HepG2 (cell line): Measurements from ENCODE around the gene METTL23. TPM values are rescaled to one million over a fixed set of nuclear protein-coding genes. Genes with fewer than 3 reads are reported as not detected.

Source experiments
- AKAP8 ChIP-seq: sonication (generic); formaldehyde crosslinking; IDR thresholded peaks from 2 replicates; pipeline ENCODE4 v1.5.1; 2020; ENCODE audit warnings: mild to moderate bottlenecking, missing genetic modification reagents
- DMTF1 ChIP-seq: sonication (generic); formaldehyde crosslinking; IDR thresholded peaks from 2 replicates; pipeline ENCODE4 v1.4.0; 2020; ENCODE audit warnings: mild to moderate bottlenecking, missing genetic modification reagents
- DRAP1 ChIP-seq: IDR thresholded peaks from 2 replicates; pipeline ENCODE4 v1.6.1; 2016; ENCODE audit warnings: missing genetic modification reagents, missing compliant biosample characterization
- FOSL2 ChIP-seq: sonication (generic); formaldehyde crosslinking; IDR thresholded peaks from 2 replicates; pipeline ENCODE4 v1.4.0; 2020; ENCODE audit warnings: missing genetic modification reagents
- GATAD2A ChIP-seq: IDR thresholded peaks from 2 replicates; pipeline ENCODE4 v1.6.1; 2016
- HMG20B ChIP-seq: conservative IDR thresholded peaks from 2 replicates; pipeline ENCODE4 v1.6.1; 2016; ENCODE audit warnings: missing genetic modification reagents, missing compliant biosample characterization
- MIER3 ChIP-seq: IDR thresholded peaks from 2 replicates; pipeline ENCODE4 v1.6.1; 2016; ENCODE audit warnings: missing compliant biosample characterization, borderline replicate concordance
- NCOA1 ChIP-seq: sonication (generic); formaldehyde crosslinking; IDR thresholded peaks from 2 replicates; pipeline ENCODE4 v1.9.0; 2021; ENCODE audit warnings: missing genetic modification reagents
- NFIC ChIP-seq: IDR thresholded peaks from 2 replicates; pipeline ENCODE4 v1.6.1; 2012; ENCODE audit warnings: mild to moderate bottlenecking, low read length, inconsistent platforms
- PHF20 ChIP-seq: sonication (generic); formaldehyde crosslinking; IDR thresholded peaks from 2 replicates; pipeline ENCODE4 v1.5.0; 2020; ENCODE audit warnings: mild to moderate bottlenecking, missing genetic modification reagents
- PHF21A ChIP-seq: sonication (generic); formaldehyde crosslinking; IDR thresholded peaks from 2 replicates; pipeline ENCODE4 v1.5.0; 2020; ENCODE audit warnings: mild to moderate bottlenecking, missing genetic modification reagents
- PHF8 ChIP-seq: sonication (generic); formaldehyde crosslinking; IDR thresholded peaks from 2 replicates; pipeline ENCODE4 v1.5.0; 2020; ENCODE audit warnings: missing genetic modification reagents
- RARA ChIP-seq: IDR thresholded peaks from 2 replicates; pipeline ENCODE4 v1.6.1; 2016; ENCODE audit warnings: missing genetic modification reagents, missing compliant biosample characterization
- RFXANK ChIP-seq: IDR thresholded peaks from 2 replicates; pipeline ENCODE4 v1.6.1; 2016
- ZFX ChIP-seq: sonication (generic); formaldehyde crosslinking; IDR thresholded peaks from 2 replicates; pipeline ENCODE4 v1.4.0; 2020; ENCODE audit warnings: mild to moderate bottlenecking, low read depth, missing genetic modification reagents, moderate library complexity
- ZFY ChIP-seq: sonication (generic); formaldehyde crosslinking; IDR thresholded peaks from 2 replicates; pipeline ENCODE4 v1.4.0; 2020; ENCODE audit warnings: missing genetic modification reagents
- ZNF329 ChIP-seq: sonication (generic); formaldehyde crosslinking; IDR thresholded peaks from 2 replicates; pipeline ENCODE4 v1.9.0; 2021; ENCODE audit warnings: low read depth, mild to moderate bottlenecking, missing genetic modification reagents
- ZNF549 ChIP-seq: sonication (generic); formaldehyde crosslinking; IDR thresholded peaks from 2 replicates; pipeline ENCODE4 v1.5.0; 2020; ENCODE audit warnings: missing genetic modification reagents
- ZNF563 ChIP-seq: sonication (generic); formaldehyde crosslinking; IDR thresholded peaks from 2 replicates; pipeline ENCODE4 v1.8.0; 2022; ENCODE audit warnings: mild to moderate bottlenecking, moderate library complexity, missing genetic modification reagents
- ZNF589 ChIP-seq: sonication (generic); formaldehyde crosslinking; conservative IDR thresholded peaks from 2 replicates; pipeline ENCODE4 v1.8.0; 2022; ENCODE audit warnings: mild to moderate bottlenecking, moderate library complexity, missing genetic modification reagents
- ZNF607 ChIP-seq: sonication (generic); formaldehyde crosslinking; IDR thresholded peaks from 2 replicates; pipeline ENCODE4 v1.5.1; 2020; ENCODE audit warnings: missing genetic modification reagents, mild to moderate bottlenecking, borderline replicate concordance
- ZNF646 ChIP-seq: sonication (generic); formaldehyde crosslinking; IDR thresholded peaks from 2 replicates; pipeline ENCODE4 v1.9.0; 2021; ENCODE audit warnings: mild to moderate bottlenecking, missing genetic modification reagents
- ZNF737 ChIP-seq: sonication (generic); formaldehyde crosslinking; IDR thresholded peaks from 2 replicates; pipeline ENCODE4 v1.5.0; 2020; ENCODE audit warnings: missing genetic modification reagents, mild to moderate bottlenecking, borderline replicate concordance
- ZSCAN31 ChIP-seq: sonication (generic); formaldehyde crosslinking; IDR thresholded peaks from 2 replicates; pipeline ENCODE4 v1.5.0; 2020; ENCODE audit warnings: low read depth, mild to moderate bottlenecking, missing genetic modification reagents
- polyA plus RNA-seq, 8 experiments: library from polyadenylated mRNA; depleted of rRNA in 3 of 8; stranded (reverse) in 7 of 8; unstranded in 1 of 8; fragments of >200 nt; fragmentation: Illumina TruSeq in 4 of 8; extraction: Trizol in 4 of 8; gene quantifications; 2 replicates each; pipeline versions ENCODE4 v1.2.1 to v1.2.3, GENCODE V29; 2011 to 2016; ENCODE audit warnings: low read depth in 4 of 8, missing spikeins in 1 of 8, mixed read lengths in 1 of 8; ENCODE audit not compliant: insufficient read depth in 1 of 8
- total RNA-seq, 5 experiments: library from RNA; depleted of rRNA; stranded (reverse); fragments of >200 nt; fragmentation: Illumina TruSeq; extraction: Trizol; gene quantifications; 2 replicates each; pipeline ENCODE4 v1.2.3, GENCODE V29; 2016; ENCODE audit warnings: low read depth in 1 of 5

The METTL23 gene
- total and polyA plus RNA-seq, 2 of the 13 experiments (the other 11 are each of a cell fraction or from before 2014, with no cell fraction given): 39.9 to 104 TPM

- TF ChIP-seq DMTF1 (no peak), ZNF607 (CRISPR knock-in tag) (0 out of 2 replicates have a peak, but pooled peaks have one; percentile 33), RFXANK (no peak), ZFY (peak; percentile 8; the same call in 1 of the 2 replicates), HMG20B (0 out of 2 replicates have a peak, but pooled peaks have one; percentile 44), ZNF549 (CRISPR knock-in tag) (no peak), ZNF589 (CRISPR knock-in tag) (no peak), MIER3 (CRISPR knock-in tag) (no peak), ZNF737 (no peak), FOSL2 (CRISPR knock-in tag) (no peak), GATAD2A (0 out of 2 replicates have a peak, but pooled peaks have one; percentile 37), NFIC (no peak), ZSCAN31 (CRISPR knock-in tag) (0 out of 2 replicates have a peak, but pooled peaks have one; percentile 12), RARA (CRISPR knock-in tag) (0 out of 2 replicates have a peak, but pooled peaks have one; percentile 39), ZNF646 (CRISPR knock-in tag) (no peak), ZNF563 (no peak), ZFX (CRISPR knock-in tag) (peak; percentile 53; the same call in 1 of the 2 replicates), NCOA1 (CRISPR knock-in tag) (no peak), DRAP1 (CRISPR knock-in tag) (no peak), ZNF329 (CRISPR knock-in tag) (no peak), PHF8 (0 out of 2 replicates have a peak, but pooled peaks have one; percentile 24), AKAP8 (CRISPR knock-in tag) (peak; percentile 61; the same call in 1 of the 2 replicates), PHF21A (CRISPR knock-in tag) (peak; percentile 92), PHF20 (CRISPR knock-in tag) (0 out of 2 replicates have a peak, but pooled peaks have one; percentile 23)
Observed at GRCh38 chr17:76701471-76701967, 25.1 kb upstream of the METTL23 start (continued).
